Measurements from ENCODE around the gene WNT7A. TPM values are rescaled to one million over a fixed set of nuclear protein-coding genes. Genes with fewer than 3 reads are reported as not detected.
A peak's percentile ranks its signal among the peaks of the same experiment; 100 is the strongest.

The WNT7A gene
- total RNA-seq, 2 experiments from 2014 or later = 0.09 TPM; not detected in 1

- ATAC-seq = no peak
- H3K27ac Mint-ChIP-seq = no peak overlapping the region
- H3K4me3 Mint-ChIP-seq = no peak overlapping the region
- DNase-seq = no peak
- POLR2A ChIA-PET = interaction anchor here (0.9 kb wide), 1 partner anchor 221 kb away, joined by 3 read pairs; no protein-coding TSS in a partner anchor
- CTCF ChIA-PET = interaction anchor here (1.2 to 3.0 kb wide), 2 partner anchors 17 to 22 kb away, joined by 4 to 13 read pairs; partner anchors contain the start of gene WNT7A
- H3K4me1 Mint-ChIP-seq (ENCODE audit: low read depth) = no peaks in the 10 kb centered on the region
- intact Hi-C loops (cut with micrococcal nuclease) = no loop called here
- no peaks in the 10 kb centered on the region for H3K27me3 Mint-ChIP-seq
- H3K9me3 Mint-ChIP-seq = peaks cover 58% of the 10 kb centered on the region
- no peak for TF ChIP-seq CTCF (IDR thresholded peaks at IDR 0.05)
- peaks cover 35% of the 10 kb centered on the region for H3K36me3 Mint-ChIP-seq (ENCODE audit: low read depth)
Observed at GRCh38 chr3:13901935-13902584, 22.2 kb upstream of the WNT7A start.

- POLR2A ChIA-PET = no interaction called here
- intact Hi-C loops (cut with micrococcal nuclease) = loop anchor here (5.0 kb wide), 1 partner anchor 229 kb away; the partner anchor contains the start of gene TMEM43
- DNase-seq = no peak
- Mint-ChIP-seq H3K27ac (no peak overlapping the region), H3K4me1 (ENCODE audit: low read depth) (peaks cover 10% of the 10 kb centered on the region), H3K36me3 (ENCODE audit: low read depth) (peaks cover 23% of the 10 kb centered on the region), H3K27me3 (no peaks in the 10 kb centered on the region), H3K4me3 (no peak overlapping the region), H3K9me3 (peaks cover 33% of the 10 kb centered on the region)
- TF ChIP-seq CTCF (IDR thresholded peaks at IDR 0.05) = no peak
- no peak for ATAC-seq
- CTCF ChIA-PET = interaction anchor here (0.7 to 1.2 kb wide), 3 partner anchors 127 to 222 kb away, joined by 3 read pairs; no protein-coding TSS in a partner anchor
Observed at GRCh38 chr3:13898346-13898745, 18.5 kb upstream of the WNT7A start.

GRCh38 chr3:13896473-13897154 lies 16.7 kb upstream of the WNT7A start:
- DNase-seq = peak; percentile 71
- Mint-ChIP-seq H3K9me3 (peaks cover 30% of the 10 kb centered on the region), H3K27me3 (no peaks in the 10 kb centered on the region), H3K4me3 (peak overlapping the region; percentile 83), H3K36me3 (ENCODE audit: low read depth) (peaks cover 20% of the 10 kb centered on the region), H3K27ac (no peak overlapping the region), H3K4me1 (ENCODE audit: low read depth) (peaks cover 10% of the 10 kb centered on the region)
- peak; percentile 93 for TF ChIP-seq CTCF (IDR thresholded peaks at IDR 0.05)
- ATAC-seq = peak; percentile 37
- ChIA-PET CTCF (interaction anchor here (0.6 to 2.8 kb wide), 32 partner anchors 11 to 1024 kb away, joined by 3 to 33 read pairs (median 4); partner anchors contain the start of genes CHCHD4, LSM3, TMEM43 and WNT7A), POLR2A (interaction anchor here (0.9 to 3.0 kb wide), 3 partner anchors 228 to 304 kb away, joined by 3 to 21 read pairs (median 6); partner anchors contain the start of genes CHCHD4, LSM3, TMEM43 and XPC)
- intact Hi-C loops (cut with micrococcal nuclease) = loop anchor here (5.0 kb wide), 1 partner anchor 231 kb away; the partner anchor contains the start of gene TMEM43

GRCh38 chr3:13895155-13896105 lies 15.6 kb upstream of the WNT7A start:
- peak overlapping the region; percentile 76 for H3K27ac Mint-ChIP-seq
- POLR2A ChIA-PET = interaction anchor here (1.5 to 3.0 kb wide), 2 partner anchors 229 to 283 kb away, joined by 6 to 21 read pairs; partner anchors contain the start of genes CHCHD4, LSM3, TMEM43 and XPC

More at GRCh38 chr3:13895155-13896105, 15.6 kb upstream of the WNT7A start:
- CTCF ChIA-PET = interaction anchor here (0.6 to 2.8 kb wide), 16 partner anchors 9 to 573 kb away, joined by 3 to 33 read pairs (median 5); partner anchors contain the start of genes CHCHD4, TMEM43 and WNT7A
- no peak for TF ChIP-seq CTCF (IDR thresholded peaks at IDR 0.05)
- intact Hi-C loops (cut with micrococcal nuclease) = loop anchor here (5.0 kb wide), 1 partner anchor 232 kb away; the partner anchor contains the start of gene TMEM43
- H3K27me3 Mint-ChIP-seq = no peaks in the 10 kb centered on the region
- ATAC-seq (peak; percentile 99), DNase-seq (peak; percentile 98)
- peaks cover 15% of the 10 kb centered on the region for H3K36me3 Mint-ChIP-seq (ENCODE audit: low read depth)
- peaks cover 22% of the 10 kb centered on the region for H3K4me1 Mint-ChIP-seq (ENCODE audit: low read depth)
- H3K4me3 Mint-ChIP-seq = peak overlapping the region; percentile 83
- H3K9me3 Mint-ChIP-seq = peaks cover 21% of the 10 kb centered on the region

Measured in activated CD8-positive, alpha-beta T cell treated with anti-CD3 and anti-CD28 coated beads for 36 hours (primary cell).